Fibroblast of lung (primary cell): ENCODE results near the gene HEXIM1. TPM values are rescaled to one million over a fixed set of nuclear protein-coding genes. Genes with fewer than 3 reads are reported as not detected.

Experiments used
- DNase-seq, 2 donors: peaks; one replicate each; pipeline versions ENCODE4 v3.0.0 to v3.0.0-alpha.2; 2010; ENCODE audit warnings: low read depth in 2 of 2
- H2AFZ ChIP-seq: 2 replicates; pipeline ENCODE4 v1.5.1; 2012; ENCODE audit warnings: low read length, control low read depth, inconsistent platforms
- H3K27ac ChIP-seq: 2 replicates; pipeline ENCODE4 v1.5.1; 2011; ENCODE audit warnings: low read length, control low read depth; ENCODE audit not compliant: insufficient read depth
- H3K27me3 ChIP-seq: 2 replicates; pipeline ENCODE4 v1.5.1; 2011; ENCODE audit warnings: mild to moderate bottlenecking, low read length; ENCODE audit not compliant: control insufficient read depth, insufficient read depth
- H3K36me3 ChIP-seq: 2 replicates; pipeline ENCODE4 v1.5.1; 2011; ENCODE audit warnings: low read length; ENCODE audit not compliant: control insufficient read depth, insufficient read depth
- H3K4me1 ChIP-seq: 2 replicates; pipeline ENCODE4 v1.5.1; 2011; ENCODE audit warnings: low read length; ENCODE audit not compliant: control insufficient read depth, insufficient read depth; ENCODE audit errors: extremely low read depth
- H3K4me2 ChIP-seq: 2 replicates; pipeline ENCODE4 v1.5.1; 2011; ENCODE audit warnings: low read length, control low read depth; ENCODE audit not compliant: insufficient read depth; ENCODE audit errors: extremely low read depth
- H3K4me3 ChIP-seq, 4 experiments: fragments of 200-600 bp in 1 of 4; sonication (generic) in 1 of 4; replicated peaks in 1 of 4; 2 replicates each; pipeline ENCODE4 v1.5.1; 2011 to 2016; ENCODE audit warnings: low read length in 4 of 4, low read depth in 3 of 4, mild to moderate bottlenecking in 3 of 4, control low read depth in 2 of 4, inconsistent platforms in 1 of 4, mixed read lengths in 1 of 4; ENCODE audit not compliant: insufficient read depth in 1 of 4; ENCODE audit errors: control extremely low read depth in 1 of 4
- H3K79me2 ChIP-seq: 2 replicates; pipeline ENCODE4 v1.5.1; 2012; ENCODE audit warnings: mild to moderate bottlenecking, low read length, inconsistent platforms; ENCODE audit not compliant: control insufficient read depth, insufficient read depth
- H3K9ac ChIP-seq: 2 replicates; pipeline ENCODE4 v1.5.1; 2011; ENCODE audit warnings: mild to moderate bottlenecking, low read length, control low read depth; ENCODE audit not compliant: insufficient read depth
- H3K9me3 ChIP-seq: 2 replicates; pipeline ENCODE4 v1.5.1; 2012; ENCODE audit warnings: low read depth, low read length; ENCODE audit not compliant: control insufficient read depth, insufficient read depth
- H4K20me1 ChIP-seq: 2 replicates; pipeline ENCODE4 v1.5.1; 2011; ENCODE audit warnings: low read length; ENCODE audit not compliant: control insufficient read depth, insufficient read depth; ENCODE audit errors: extremely low read depth
- CTCF ChIP-seq, 2 donors: IDR thresholded peaks in 1 of 2; conservative IDR thresholded peaks in 1 of 2; 1 replicate in 1 of 2; 2 replicates in 1 of 2; pipeline ENCODE4 v1.5.1; 2011 to 2012; ENCODE audit warnings: low read length in 2 of 2, control low read depth in 1 of 2, inconsistent platforms in 1 of 2, low read depth in 1 of 2, mild to moderate bottlenecking in 1 of 2
- EZH2 ChIP-seq: IDR thresholded peaks from 2 replicates; pipeline ENCODE4 v1.5.1; 2012; ENCODE audit warnings: low read length, control low read depth, mild to moderate bottlenecking; ENCODE audit errors: missing control alignments
- polyA plus RNA-seq, 2 donors: library from polyadenylated mRNA; depleted of rRNA in 1 of 2; stranded (reverse) in 1 of 2; unstranded in 1 of 2; fragments of >200 nt; gene quantifications; 2 replicates each; pipeline ENCODE4 v1.2.1, GENCODE V29; 2011 to 2012; ENCODE audit warnings: missing spikeins in 1 of 2
- total RNA-seq: library from RNA; depleted of rRNA; stranded (reverse); fragments of >200 nt; gene quantifications from 2 replicates; pipeline ENCODE4 v1.2.1, GENCODE V29; 2014

The HEXIM1 gene
- total and polyA plus RNA-seq, 2 donors (not counting 1 experiment from before 2014, with no cell fraction given) = 9.9 to 11.7 TPM

DNA sequence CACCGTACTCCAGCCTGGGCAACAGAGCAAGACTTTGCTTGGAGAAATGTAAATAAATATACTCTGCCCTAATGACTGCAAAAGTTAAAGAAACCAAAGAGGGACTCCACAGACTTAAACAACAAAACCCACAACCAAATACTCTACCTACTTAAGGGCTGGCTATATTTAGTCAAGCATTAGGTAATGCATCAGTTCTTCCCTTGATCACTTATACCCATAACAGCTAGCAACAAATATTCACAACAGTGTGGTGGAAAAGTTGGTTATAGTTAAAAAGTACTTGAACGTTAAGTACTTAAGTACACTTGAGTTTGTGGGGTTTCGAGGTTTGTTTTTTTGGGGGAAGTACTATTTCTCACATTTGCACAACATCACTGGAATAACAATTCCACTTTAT lies 8.0 kb downstream of the HEXIM1 start:
- no peak overlapping the region for H3K9ac ChIP-seq
- H3K27me3 ChIP-seq = no peaks in the 10 kb centered on the region
- H4K20me1 ChIP-seq = no peaks in the 10 kb centered on the region
- DNase-seq = no peak
- TF ChIP-seq CTCF (conservative IDR thresholded peaks at IDR 0.05 in 1 of 2, IDR thresholded peaks at IDR 0.05 in 1 of 2; ENCODE audit: low read depth in 1 of 2, low read length in 2 of 2) (no peak), EZH2 (no peak)
- no peak overlapping the region for H3K27ac ChIP-seq
- H3K79me2 ChIP-seq = peaks cover 51% of the 10 kb centered on the region
- H3K4me3 ChIP-seq = no peak overlapping the region
- no peak overlapping the region for H2AFZ ChIP-seq
- H3K36me3 ChIP-seq = no peaks in the 10 kb centered on the region
- H3K4me1 ChIP-seq = peaks cover 4% of the 10 kb centered on the region
- no peak overlapping the region for H3K4me2 ChIP-seq
- no peaks in the 10 kb centered on the region for H3K9me3 ChIP-seq

DNA sequence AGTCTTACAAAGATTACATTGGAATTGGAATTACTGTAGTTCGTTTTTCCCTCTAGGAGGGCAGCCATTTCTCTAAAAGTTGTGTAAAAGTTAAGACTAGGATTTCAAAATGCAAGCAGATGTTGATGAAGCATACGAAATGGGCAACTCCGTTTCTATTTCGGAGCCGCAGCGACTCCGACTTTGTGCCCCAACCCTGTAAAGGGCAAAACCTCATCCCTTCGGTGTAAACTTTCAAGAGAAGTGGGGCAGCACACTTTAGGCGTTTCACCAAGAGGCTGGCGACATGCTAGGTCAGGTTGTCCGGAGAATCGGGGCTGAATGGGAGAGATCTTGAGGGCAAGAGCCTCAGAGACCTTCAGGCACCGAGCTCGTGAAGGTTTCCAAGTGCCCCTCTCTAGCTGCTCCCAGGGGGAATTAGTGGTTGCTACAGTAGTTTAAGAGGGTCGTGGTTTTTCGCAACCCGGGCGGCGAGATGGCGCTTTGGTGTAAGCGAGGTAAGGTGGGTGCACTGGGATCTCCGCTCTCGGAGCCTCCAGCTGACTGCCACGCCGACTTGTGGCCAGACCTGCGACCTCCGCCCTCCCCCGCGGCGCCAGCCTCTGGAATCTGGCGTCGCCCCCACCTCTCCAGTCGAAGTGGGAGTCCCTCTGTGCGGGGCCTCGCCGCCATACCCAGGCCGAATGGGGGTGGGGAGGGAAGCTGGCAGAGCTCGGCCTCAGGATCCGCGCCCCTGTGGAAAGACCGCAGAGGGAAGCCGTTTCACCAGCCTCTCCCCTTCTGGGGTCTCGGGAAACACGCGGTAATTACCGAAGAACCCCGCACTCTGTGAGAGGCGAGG lies 12.4 kb downstream of the HEXIM1 start:
- no peaks in the 10 kb centered on the region for H3K27me3 ChIP-seq
- no peak overlapping the region for H2AFZ ChIP-seq
- H3K36me3 ChIP-seq = no peaks in the 10 kb centered on the region
- peak overlapping the region; percentile 100 for H3K9ac ChIP-seq
- H3K9me3 ChIP-seq = no peaks in the 10 kb centered on the region
- TF ChIP-seq EZH2 (no peak), CTCF (conservative IDR thresholded peaks at IDR 0.05 in 1 of 2, IDR thresholded peaks at IDR 0.05 in 1 of 2; ENCODE audit: low read depth in 1 of 2, low read length in 2 of 2) (peak in 1 of 2 donors; percentile 7)
- peak overlapping the region; percentile 100 for H3K27ac ChIP-seq
- DNase-seq = peak; percentile 69 to 72
- H3K4me1 ChIP-seq = peaks cover 9% of the 10 kb centered on the region
- peaks cover 39% of the 10 kb centered on the region for H3K79me2 ChIP-seq
- no peaks in the 10 kb centered on the region for H4K20me1 ChIP-seq
- H3K4me3 ChIP-seq = peak overlapping the region; percentile 86 to 98 (median 94)
- H3K4me2 ChIP-seq = peak overlapping the region; percentile 82

DNA sequence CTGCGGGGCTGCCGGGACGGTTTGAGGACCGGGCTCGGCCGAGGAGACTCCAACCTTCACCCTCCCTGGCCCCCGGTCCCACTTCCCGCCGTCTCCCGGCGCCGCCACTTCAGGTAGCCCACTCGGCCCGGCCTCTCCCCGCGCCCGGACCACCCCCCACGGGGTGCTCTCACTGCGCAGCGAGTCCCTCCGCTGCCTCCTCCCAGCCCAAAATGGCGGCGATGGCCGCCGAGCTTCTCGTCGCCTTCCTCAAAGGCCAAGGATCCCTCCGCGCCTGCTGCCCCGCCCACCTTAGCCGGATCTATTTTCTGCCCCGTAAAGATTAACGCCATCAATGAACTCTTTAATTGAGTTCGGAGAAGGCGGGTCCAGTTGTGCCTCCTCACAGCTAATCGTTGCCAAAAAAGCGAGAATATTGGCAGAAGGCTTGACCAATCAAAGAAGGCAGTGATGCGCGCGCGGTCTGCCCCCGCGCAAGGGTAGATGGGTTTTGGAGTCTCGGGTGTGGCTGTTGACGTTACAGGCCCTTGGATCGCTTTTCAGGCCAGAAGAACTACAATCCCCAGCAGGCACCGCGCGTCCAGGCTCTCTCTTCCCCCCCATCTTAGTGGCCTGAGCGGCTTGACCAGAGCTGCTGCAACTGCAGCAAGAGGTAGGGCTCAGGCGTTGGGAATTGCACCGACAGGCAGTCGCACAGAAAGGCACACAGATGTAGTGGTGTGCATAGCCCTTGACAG lies 13.2 kb downstream of the HEXIM1 start, which contains the start of gene HEXIM2:
TSS of gene HEXIM2 (plus strand) at position 588 of the 737 bp plus-strand sequence. CDS start 919 bp downstream, outside the sequence.
- no peaks in the 10 kb centered on the region for H3K9me3 ChIP-seq

More for the DNA sequence above, 13.2 kb downstream of the HEXIM1 start, which contains the start of gene HEXIM2:
- H3K27ac ChIP-seq = peak within 1 kb of the TSS; percentile 100
- peaks cover 9% of the 10 kb centered on the region for H3K4me1 ChIP-seq
- peak within 1 kb of the TSS; percentile 98 for H3K4me2 ChIP-seq
- peak within 1 kb of the TSS; percentile 65 for H2AFZ ChIP-seq
- no peaks in the 10 kb centered on the region for H4K20me1 ChIP-seq
- peak within 1 kb of the TSS; percentile 86 to 98 (median 94) for H3K4me3 ChIP-seq
- peak; percentile 100 for DNase-seq
- no peaks in the 10 kb centered on the region for H3K27me3 ChIP-seq
- H3K79me2 ChIP-seq = peaks cover 37% of the 10 kb centered on the region
- H3K9ac ChIP-seq = peak within 1 kb of the TSS; percentile 100
- no peaks in the 10 kb centered on the region for H3K36me3 ChIP-seq
- TF ChIP-seq CTCF (conservative IDR thresholded peaks at IDR 0.05 in 1 of 2, IDR thresholded peaks at IDR 0.05 in 1 of 2; ENCODE audit: low read depth in 1 of 2, low read length in 2 of 2) (no peak), EZH2 (no peak)
